Measurements from ENCODE around the gene S100A3.
A peak's percentile ranks its signal among the peaks of the same experiment; 100 is the strongest.

GRCh38 chr1:153538315-153538821 is 10.7 kb downstream of the S100A3 start:
- no peak for TF ChIP-seq NR2C2 (CRISPR knock-in tag; IDR thresholded peaks at IDR 0.05)
- TF ChIP-seq NFYB (CRISPR knock-in tag; conservative IDR thresholded peaks at IDR 0.05; ENCODE audit: low read depth), result no peak
- TF ChIP-seq CTCF (IDR thresholded peaks at IDR 0.05), result no peak
- TF ChIP-seq MXD4 (CRISPR knock-in tag; IDR thresholded peaks at IDR 0.05; ENCODE audit: borderline replicate concordance), result no peak
- TF ChIP-seq JUN (CRISPR knock-in tag; IDR thresholded peaks at IDR 0.05), result no peak
- no peak for TF ChIP-seq ZNF425 (CRISPR knock-in tag; conservative IDR thresholded peaks at IDR 0.05)
- no peak for TF ChIP-seq CREB1 (CRISPR knock-in tag; IDR thresholded peaks at IDR 0.05)
- no peak for TF ChIP-seq PRDM15 (CRISPR knock-in tag; IDR thresholded peaks at IDR 0.05)
- TF ChIP-seq ZNF671 (CRISPR knock-in tag; IDR thresholded peaks at IDR 0.05), result no peak
- peak; percentile 93 for TF ChIP-seq USF2 (CRISPR knock-in tag; IDR thresholded peaks at IDR 0.05)
